HepG2 (cell line): ENCODE results near the gene OR4K14.

Experiments
- ADNP ChIP-seq: sonication (generic); formaldehyde crosslinking; IDR thresholded peaks from 2 replicates; pipeline ENCODE4 v1.4.0; 2020; ENCODE audit warnings: missing genetic modification reagents
- ATF4 ChIP-seq, 2 experiments: fragments of 450-650 bp in 1 of 2; sonication (generic) in 1 of 2; formaldehyde crosslinking; IDR thresholded peaks; 2 replicates each; pipeline versions ENCODE4 v1.5.0 to v1.8.0; 2020 to 2022; ENCODE audit warnings: mild to moderate bottlenecking in 1 of 2, missing genetic modification reagents in 1 of 2
- BRCA1 ChIP-seq: sonication (generic); formaldehyde crosslinking; IDR thresholded peaks from 2 replicates; pipeline ENCODE4 v1.4.0; 2020; ENCODE audit warnings: missing genetic modification reagents
- CTCF ChIP-seq: sonication (generic); formaldehyde crosslinking; IDR thresholded peaks from 2 replicates; pipeline ENCODE4 v1.5.0; 2020; ENCODE audit warnings: mild to moderate bottlenecking, missing genetic modification reagents, moderate library complexity
- GMEB2 ChIP-seq: IDR thresholded peaks from 2 replicates; pipeline ENCODE4 v1.6.1; 2016; ENCODE audit warnings: missing biosample characterization, missing genetic modification reagents, low read depth
- POLR2A ChIP-seq, 2 experiments: IDR thresholded peaks; 2 replicates each; pipeline ENCODE4 v1.6.1; 2011; ENCODE audit warnings: low read depth in 2 of 2, low read length in 2 of 2, mild to moderate bottlenecking in 1 of 2, moderate library complexity in 1 of 2; ENCODE audit not compliant: insufficient read depth in 1 of 2
- SMAD3 ChIP-seq: sonication (generic); formaldehyde crosslinking; IDR thresholded peaks from 2 replicates; pipeline ENCODE4 v1.4.0; 2020; ENCODE audit warnings: missing genetic modification reagents
- TBX2 ChIP-seq: sonication (generic); formaldehyde crosslinking; IDR thresholded peaks from 2 replicates; pipeline ENCODE4 v1.5.0; 2020; ENCODE audit warnings: missing genetic modification reagents, mild to moderate bottlenecking, borderline replicate concordance
- TFDP1 ChIP-seq: IDR thresholded peaks from 2 replicates; pipeline ENCODE4 v1.6.1; 2016; ENCODE audit warnings: missing compliant biosample characterization, missing genetic modification reagents, borderline replicate concordance
- ZBTB26 ChIP-seq: IDR thresholded peaks from 2 replicates; pipeline ENCODE4 v1.6.1; 2016; ENCODE audit warnings: missing compliant biosample characterization, missing genetic modification reagents, borderline replicate concordance
- ZNF143 ChIP-seq: sonication (generic); formaldehyde crosslinking; IDR thresholded peaks from 2 replicates; pipeline ENCODE4 v1.4.0; 2020; ENCODE audit warnings: missing genetic modification reagents
- ZNF263 ChIP-seq: sonication (generic); formaldehyde crosslinking; IDR thresholded peaks from 2 replicates; pipeline ENCODE4 v1.4.0; 2020; ENCODE audit warnings: missing genetic modification reagents
- ZNF784 ChIP-seq: sonication (generic); formaldehyde crosslinking; IDR thresholded peaks from 2 replicates; pipeline ENCODE4 v1.5.1; 2020; ENCODE audit warnings: missing genetic modification reagents, mild to moderate bottlenecking, borderline replicate concordance

GRCh38 chr14:20059745-20060144 lies 40.6 kb upstream of the OR4K14 start, which contains the start of gene OR4L1:
- TF ChIP-seq SMAD3 (CRISPR knock-in tag) (no peak), TFDP1 (no peak), TBX2 (CRISPR knock-in tag) (no peak), GMEB2 (CRISPR knock-in tag) (no peak), ZNF263 (CRISPR knock-in tag) (no peak), CTCF (CRISPR knock-in tag) (no peak), ZNF143 (CRISPR knock-in tag) (no peak), ADNP (CRISPR knock-in tag) (no peak), BRCA1 (CRISPR knock-in tag) (no peak), ATF4 (CRISPR knock-in tag; IDR thresholded peaks at IDR 0.05) (no peak), POLR2A (IDR thresholded peaks at IDR 0.05; ENCODE audit: insufficient read depth in 1 of 2, low read depth in 2 of 2, low read length in 2 of 2) (no peak), ZBTB26 (CRISPR knock-in tag) (no peak), ZNF784 (CRISPR knock-in tag) (no peak)
